HCT116 (cell line): Measurements from ENCODE around the gene SLC35F1.

Source experiments
- ATF3 ChIP-seq: IDR thresholded peaks from 2 replicates; pipeline ENCODE4 v1.6.1; 2012
- CTCF ChIP-seq, 3 experiments: fragments of 200-600 bp in 1 of 3; sonication (generic) in 1 of 3; IDR thresholded peaks in 2 of 3; conservative IDR thresholded peaks in 1 of 3; 2 replicates each; pipeline ENCODE4 v1.5.1; 2012 to 2017; ENCODE audit warnings: low read depth in 2 of 3, low read length in 2 of 3, antibody characterized with exemption in 1 of 3, borderline replicate concordance in 1 of 3, control low read depth in 1 of 3, mild to moderate bottlenecking in 1 of 3, mixed read lengths in 1 of 3, mixed run types in 1 of 3, moderate library complexity in 1 of 3; ENCODE audit not compliant: insufficient read depth in 1 of 3

GRCh38 chr6:117933471-117933870, 26.4 kb downstream of the SLC35F1 start:
- TF ChIP-seq ATF3 (no peak), CTCF (IDR thresholded peaks at IDR 0.05 in 2 of 3, conservative IDR thresholded peaks at IDR 0.05 in 1 of 3; ENCODE audit: borderline replicate concordance in 1 of 3, insufficient read depth in 1 of 3, low read depth in 2 of 3, low read length in 2 of 3) (no peak)
